ENCODE data around the gene VCPKMT. TPM values are rescaled to one million over a fixed set of nuclear protein-coding genes. Genes with fewer than 3 reads are reported as not detected.

VCPKMT gene
- total and polyA plus RNA-seq, 8 donors: 5.8 to 21.5 (median 15.6) TPM

GRCh38 chr14:50085570-50086320 lies 30.6 kb downstream of the VCPKMT start:
- ATAC-seq: no peak
- Histone ChIP-seq H3K4me3 (no peak overlapping the region), H3K9me3 (no peaks in the 10 kb centered on the region), H3K4me1 (peaks cover 0 to 4% of the 10 kb centered on the region in 2 donors), H3K36me3 (peaks cover 0 to 3% of the 10 kb centered on the region in 2 donors), H3K27ac (no peak overlapping the region), H3K27me3 (no peaks in the 10 kb centered on the region)
- no peak for TF ChIP-seq CTCF (IDR thresholded peaks at IDR 0.05)
- no peak for DNase-seq
- intact Hi-C loops (cut with DNase I): no loop called here

DNA sequence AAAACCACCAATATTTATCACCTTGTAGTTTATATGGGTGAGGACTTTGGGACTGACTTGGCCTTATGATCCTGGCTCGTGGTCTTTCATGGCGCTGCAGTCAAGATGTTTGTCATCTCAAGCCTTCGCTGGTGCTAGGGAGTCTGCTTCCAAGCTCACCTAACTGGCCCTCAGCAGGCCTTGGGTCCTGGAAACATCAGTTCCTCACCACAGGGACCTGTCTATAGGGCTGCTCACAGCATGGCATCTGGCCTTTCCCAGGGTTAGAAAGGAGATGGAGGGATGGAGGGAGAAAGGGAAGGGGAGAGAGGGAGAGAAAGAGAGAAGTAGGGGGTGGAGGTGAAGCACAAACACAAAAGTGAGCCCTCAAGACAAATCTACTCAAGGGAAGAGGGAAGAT lies 31.7 kb downstream of the VCPKMT start:
- Histone ChIP-seq H3K4me1 (peaks cover 0 to 4% of the 10 kb centered on the region in 2 donors), H3K27ac (no peak overlapping the region), H3K9me3 (no peaks in the 10 kb centered on the region), H3K27me3 (no peaks in the 10 kb centered on the region), H3K36me3 (peaks cover 0 to 3% of the 10 kb centered on the region in 2 donors), H3K4me3 (no peak overlapping the region)
- TF ChIP-seq CTCF (IDR thresholded peaks at IDR 0.05): no peak
- ATAC-seq (no peak), DNase-seq (no peak)
- intact Hi-C loops (cut with DNase I): no loop called here

DNA sequence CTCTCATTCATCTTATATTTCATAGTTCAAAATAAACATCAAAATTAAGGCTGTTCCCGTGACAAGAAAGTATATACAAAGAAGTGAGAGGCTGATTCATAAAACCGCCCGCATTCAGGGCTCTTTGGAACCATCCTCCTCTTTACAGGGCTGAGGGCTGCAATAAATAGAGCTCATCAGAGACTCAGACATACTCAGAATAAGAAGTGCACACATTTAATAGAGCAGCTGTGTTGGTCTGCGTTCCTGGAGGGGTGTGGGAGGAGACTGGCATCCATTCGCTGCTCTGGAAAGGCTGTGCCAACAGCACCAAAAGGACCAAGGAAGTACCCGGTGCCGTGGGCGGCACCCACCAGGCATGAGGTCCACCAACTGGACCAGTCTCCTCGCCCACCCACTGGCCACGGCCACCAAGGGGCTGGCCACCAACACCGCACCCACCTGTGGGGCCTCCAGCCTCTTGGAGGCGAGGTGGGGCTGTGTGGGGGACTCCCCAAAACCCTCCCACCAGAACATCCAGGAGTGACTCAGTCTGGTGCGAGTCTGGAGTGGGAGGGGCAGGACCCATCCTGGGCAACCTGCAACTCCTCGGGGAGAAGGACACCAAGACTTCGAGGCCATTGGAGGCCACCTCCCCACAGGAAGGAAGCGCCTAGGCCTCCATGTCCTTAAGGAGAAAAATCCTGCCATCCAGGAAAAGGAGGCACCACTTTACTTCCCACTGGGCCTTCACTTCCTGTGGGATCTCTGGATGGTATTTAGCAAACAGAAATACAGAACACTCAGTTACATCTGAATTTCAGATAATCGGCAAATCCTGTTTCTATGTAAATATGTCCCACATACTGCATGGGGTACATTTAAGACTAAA lies 32.7 kb downstream of the VCPKMT start:
- H3K36me3 ChIP-seq: peaks cover 0 to 2% of the 10 kb centered on the region in 2 donors
- no peak for TF ChIP-seq CTCF (IDR thresholded peaks at IDR 0.05)
- ATAC-seq (no peak), DNase-seq (no peak)
- H3K27ac ChIP-seq: peak overlapping the region; percentile 39 to 56
- peaks cover 0 to 4% of the 10 kb centered on the region in 2 donors for H3K4me1 ChIP-seq
- H3K4me3 ChIP-seq: no peak overlapping the region
- H3K27me3 ChIP-seq: no peaks in the 10 kb centered on the region
- intact Hi-C loops (cut with DNase I): no loop called here
- no peaks in the 10 kb centered on the region for H3K9me3 ChIP-seq

DNA sequence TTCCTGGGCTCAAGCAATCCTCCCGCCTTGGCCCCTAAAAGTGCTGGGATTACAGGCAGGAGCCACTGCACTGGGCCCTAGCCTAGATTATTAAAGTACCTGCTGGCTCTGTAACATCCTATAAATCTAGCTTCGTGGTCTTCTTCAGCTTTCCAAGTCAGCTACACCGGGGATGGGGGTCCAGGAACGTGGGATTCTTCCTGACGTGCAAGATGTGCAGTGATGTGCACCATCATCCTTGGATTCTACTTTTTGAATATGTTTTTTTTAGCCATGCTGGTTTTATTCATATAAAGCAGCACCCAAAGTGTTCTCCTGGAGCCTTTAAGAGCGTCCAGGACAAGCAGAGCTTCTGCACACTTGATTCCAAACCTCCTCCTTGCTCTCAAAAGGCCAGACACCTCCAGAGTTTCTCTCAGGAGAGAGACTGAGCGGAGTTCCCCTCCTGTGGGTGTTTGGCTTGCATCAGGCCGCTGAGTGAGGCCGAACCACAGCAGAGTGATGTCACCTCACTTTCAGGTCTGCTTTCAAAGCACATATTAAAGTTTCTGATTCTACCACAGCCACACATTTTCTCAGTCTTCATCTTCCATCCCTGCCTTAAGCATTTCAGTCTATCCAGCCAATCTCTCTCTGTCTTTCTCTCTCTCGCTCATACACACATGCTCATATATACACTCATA lies 33.4 kb downstream of the VCPKMT start:
- H3K36me3 ChIP-seq: no peaks in the 10 kb centered on the region
- intact Hi-C loops (cut with DNase I): no loop called here
- no peak overlapping the region for H3K4me3 ChIP-seq
- H3K27ac ChIP-seq: peak overlapping the region in 1 of 2 donors; percentile 20
- DNase-seq: peak in 1 of 4 donors; percentile 51
- no peaks in the 10 kb centered on the region for H3K9me3 ChIP-seq
- peak; percentile 64 for ATAC-seq
- TF ChIP-seq CTCF (IDR thresholded peaks at IDR 0.05): no peak
- H3K4me1 ChIP-seq: peaks cover 0 to 4% of the 10 kb centered on the region in 2 donors
- no peaks in the 10 kb centered on the region for H3K27me3 ChIP-seq
